Neural progenitor cell (in vitro differentiated cells): ENCODE results near the gene NXN.
"Not testable (repeated sequence)": the region's sequence is repeated elsewhere in the genome, so short reads cannot be mapped to it uniquely, and the experiment has no call there.

ENCODE experiments used
- CTCF ChIP-seq: fragments of 200-600 bp; sonication (generic); IDR thresholded peaks from 2 replicates; pipeline ENCODE4 v1.5.1; 2017; ENCODE audit warnings: antibody characterized with exemption, mild to moderate bottlenecking
- EZH2 ChIP-seq: fragments of 200-600 bp; sonication (generic); IDR thresholded peaks from 2 replicates; pipeline ENCODE4 v1.6.1; 2017; ENCODE audit warnings: antibody characterized with exemption, mild to moderate bottlenecking, moderate library complexity
- EZH2phosphoT487 ChIP-seq: fragments of 200-600 bp; sonication (generic); IDR thresholded peaks from 2 replicates; pipeline ENCODE4 v1.6.1; 2017; ENCODE audit warnings: antibody characterized with exemption

GRCh38 chr17:971861-972260 lies 7.7 kb downstream of the NXN start:
- TF ChIP-seq EZH2, CTCF, EZH2phosphoT487: not testable (repeated sequence)
